ENCODE measurements around the gene ABCA6. TPM values are rescaled to one million over a fixed set of nuclear protein-coding genes. Genes with fewer than 3 reads are reported as not detected.

The ABCA6 gene
- total RNA-seq, 1 experiment from 2014 or later, result not detected

- ATAC-seq (no peak), DNase-seq (no peak)
- H3K36me3 ChIP-seq (ENCODE audit: low read depth, low read length), result no peaks in the 10 kb centered on the region
- no peaks in the 10 kb centered on the region for H3K9me3 ChIP-seq (ENCODE audit: low read length)
- no peaks in the 10 kb centered on the region for H4K20me1 ChIP-seq (ENCODE audit: low read length)
- H3K79me2 ChIP-seq (ENCODE audit: low read length), result no peaks in the 10 kb centered on the region
- TF ChIP-seq EZH2 (IDR thresholded peaks at IDR 0.05; ENCODE audit: low read length, unreplicated experiment) (no peak), EZH2phosphoT487 (IDR thresholded peaks at IDR 0.05; ENCODE audit: borderline replicate concordance, low read length) (no peak)
- TF ChIP-seq, protein P1, sequence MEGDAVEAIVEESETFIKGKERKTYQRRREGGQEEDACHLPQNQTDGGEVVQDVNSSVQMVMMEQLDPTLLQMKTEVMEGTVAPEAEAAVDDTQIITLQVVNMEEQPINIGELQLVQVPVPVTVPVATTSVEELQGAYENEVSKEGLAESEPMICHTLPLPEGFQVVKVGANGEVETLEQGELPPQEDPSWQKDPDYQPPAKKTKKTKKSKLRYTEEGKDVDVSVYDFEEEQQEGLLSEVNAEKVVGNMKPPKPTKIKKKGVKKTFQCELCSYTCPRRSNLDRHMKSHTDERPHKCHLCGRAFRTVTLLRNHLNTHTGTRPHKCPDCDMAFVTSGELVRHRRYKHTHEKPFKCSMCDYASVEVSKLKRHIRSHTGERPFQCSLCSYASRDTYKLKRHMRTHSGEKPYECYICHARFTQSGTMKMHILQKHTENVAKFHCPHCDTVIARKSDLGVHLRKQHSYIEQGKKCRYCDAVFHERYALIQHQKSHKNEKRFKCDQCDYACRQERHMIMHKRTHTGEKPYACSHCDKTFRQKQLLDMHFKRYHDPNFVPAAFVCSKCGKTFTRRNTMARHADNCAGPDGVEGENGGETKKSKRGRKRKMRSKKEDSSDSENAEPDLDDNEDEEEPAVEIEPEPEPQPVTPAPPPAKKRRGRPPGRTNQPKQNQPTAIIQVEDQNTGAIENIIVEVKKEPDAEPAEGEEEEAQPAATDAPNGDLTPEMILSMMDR (conservative IDR thresholded peaks at IDR 0.05; ENCODE audit: low read depth, low read length), result no peak
- no peaks in the 10 kb centered on the region for H3K9me2 ChIP-seq (replicated peaks; ENCODE audit: low read length)
- no peaks in the 10 kb centered on the region for H3K4me1 ChIP-seq (ENCODE audit: insufficient read depth, low read length)
- POLR2A ChIA-PET (ENCODE audit: unreplicated experiment), result no interaction called here
- intact Hi-C loops (cut with micrococcal nuclease), result no loop called here
- H3K4me3 ChIP-seq (ENCODE audit: low read length), result no peak overlapping the region
- CTCF ChIA-PET, result no interaction called here
- no peak overlapping the region for H3K4me2 ChIP-seq (ENCODE audit: low read length)
- no peak overlapping the region for H3K9ac ChIP-seq (ENCODE audit: low read length)
- H2AFZ ChIP-seq (ENCODE audit: low read length), result no peak overlapping the region
- no TSS peak for BruUV-seq (replicated peaks)
- H3K27me3 ChIP-seq (ENCODE audit: low read length), result peaks cover 31% of the 10 kb centered on the region
- H3F3A ChIP-seq (ENCODE audit: low read length, unreplicated experiment), result no peaks in the 10 kb centered on the region
- no peak overlapping the region for H3K27ac ChIP-seq (ENCODE audit: low read length)
Observed at GRCh38 chr17:69056179-69056823, 85.4 kb downstream of the ABCA6 start.

DNA sequence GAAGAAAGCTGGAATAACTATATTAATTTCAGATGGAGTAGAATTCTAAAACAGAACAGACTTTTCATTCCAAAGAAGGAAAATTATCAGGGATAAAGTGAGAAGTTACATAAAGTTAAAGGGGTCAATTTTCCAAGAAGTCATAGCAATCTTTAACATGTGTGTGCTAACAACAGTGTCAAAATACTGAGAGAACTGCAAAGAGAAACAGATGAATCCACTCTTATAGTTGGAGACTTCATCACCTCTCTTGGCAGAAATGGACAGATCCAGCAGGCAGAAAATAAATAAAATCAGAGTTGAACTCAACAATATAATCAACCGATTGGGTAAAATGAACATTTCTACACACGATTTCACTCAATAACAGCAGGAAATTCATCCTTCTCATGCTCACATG, 86.4 kb downstream of the ABCA6 start:
- Histone ChIP-seq H4K20me1 (ENCODE audit: low read length) (no peaks in the 10 kb centered on the region), H3K9ac (ENCODE audit: low read length) (no peak overlapping the region), H3K4me1 (ENCODE audit: insufficient read depth, low read length) (no peaks in the 10 kb centered on the region), H3K27me3 (ENCODE audit: low read length) (peaks cover 35% of the 10 kb centered on the region; the same call in 1 of the 2 replicates), H3F3A (ENCODE audit: low read length, unreplicated experiment) (no peaks in the 10 kb centered on the region), H3K36me3 (ENCODE audit: low read depth, low read length) (no peaks in the 10 kb centered on the region), H3K27ac (ENCODE audit: low read length) (no peak overlapping the region), H3K9me2 (replicated peaks; ENCODE audit: low read length) (no peaks in the 10 kb centered on the region), H3K79me2 (ENCODE audit: low read length) (no peaks in the 10 kb centered on the region), H3K4me3 (ENCODE audit: low read length) (no peak overlapping the region), H3K4me2 (ENCODE audit: low read length) (no peak overlapping the region), H2AFZ (ENCODE audit: low read length) (no peak overlapping the region), H3K9me3 (ENCODE audit: low read length) (no peaks in the 10 kb centered on the region)
- no peak for DNase-seq
- ATAC-seq, result no peak
- POLR2A ChIA-PET (ENCODE audit: unreplicated experiment), result no interaction called here
- CTCF ChIA-PET, result no interaction called here
- intact Hi-C loops (cut with micrococcal nuclease), result no loop called here
- no TSS peak for BruUV-seq (replicated peaks)
- TF ChIP-seq EZH2 (IDR thresholded peaks at IDR 0.05; ENCODE audit: low read length, unreplicated experiment), result no peak
- TF ChIP-seq EZH2phosphoT487 (IDR thresholded peaks at IDR 0.05; ENCODE audit: borderline replicate concordance, low read length), result no peak
- TF ChIP-seq, protein P1 (conservative IDR thresholded peaks at IDR 0.05; ENCODE audit: low read depth, low read length), result no peak

- H3K4me2 ChIP-seq (ENCODE audit: low read length), result no peak overlapping the region
- CTCF ChIA-PET, result interaction anchor here (0.6 kb wide), 1 partner anchor 36 kb away, joined by 3 read pairs; no protein-coding TSS in a partner anchor
Observed at GRCh38 chr17:69050999-69051775, 90.5 kb downstream of the ABCA6 start.

More at GRCh38 chr17:69050999-69051775, 90.5 kb downstream of the ABCA6 start:
- peaks cover 37% of the 10 kb centered on the region; the same call in 1 of the 2 replicates for H3K27me3 ChIP-seq (ENCODE audit: low read length)
- H3K9me3 ChIP-seq (ENCODE audit: low read length), result no peaks in the 10 kb centered on the region
- no peaks in the 10 kb centered on the region for H3K79me2 ChIP-seq (ENCODE audit: low read length)
- DNase-seq (no peak), ATAC-seq (no peak)
- no peak overlapping the region for H3K4me3 ChIP-seq (ENCODE audit: low read length)
- H3K9ac ChIP-seq (ENCODE audit: low read length), result no peak overlapping the region
- H3K36me3 ChIP-seq (ENCODE audit: low read depth, low read length), result no peaks in the 10 kb centered on the region
- H3K27ac ChIP-seq (ENCODE audit: low read length), result no peak overlapping the region
- no peak overlapping the region for H2AFZ ChIP-seq (ENCODE audit: low read length)
- no peaks in the 10 kb centered on the region for H3F3A ChIP-seq (ENCODE audit: low read length, unreplicated experiment)
- POLR2A ChIA-PET (ENCODE audit: unreplicated experiment), result no interaction called here
- H4K20me1 ChIP-seq (ENCODE audit: low read length), result no peaks in the 10 kb centered on the region
- no peaks in the 10 kb centered on the region for H3K4me1 ChIP-seq (ENCODE audit: insufficient read depth, low read length)
- H3K9me2 ChIP-seq (replicated peaks; ENCODE audit: low read length), result no peaks in the 10 kb centered on the region
- intact Hi-C loops (cut with micrococcal nuclease), result no loop called here
- TF ChIP-seq, protein P1 (conservative IDR thresholded peaks at IDR 0.05; ENCODE audit: low read depth, low read length), result no peak
- TF ChIP-seq EZH2phosphoT487 (IDR thresholded peaks at IDR 0.05; ENCODE audit: borderline replicate concordance, low read length) (no peak), EZH2 (IDR thresholded peaks at IDR 0.05; ENCODE audit: low read length, unreplicated experiment) (no peak)
- BruUV-seq (replicated peaks), result no TSS peak

All from PC-3 (cell line).